22Rv1 (cell line): Measurements from ENCODE around the gene MAML3.

ENCODE experiments used
- ZFX ChIP-seq: fragments of 450-650 bp; IDR thresholded peaks from 2 replicates; pipeline ENCODE4 v1.6.1; 2017; ENCODE audit warnings: antibody characterized with exemption, borderline replicate concordance
- TF ChIP-seq, protein P1 (sequence below): fragments of 450-650 bp; IDR thresholded peaks from 2 replicates; pipeline ENCODE4 v1.5.1; 2017; ENCODE audit warnings: mild to moderate bottlenecking

GRCh38 chr4:139721789-139722188 lies 432.2 kb downstream of the MAML3 start:
- TF ChIP-seq, protein P1, sequence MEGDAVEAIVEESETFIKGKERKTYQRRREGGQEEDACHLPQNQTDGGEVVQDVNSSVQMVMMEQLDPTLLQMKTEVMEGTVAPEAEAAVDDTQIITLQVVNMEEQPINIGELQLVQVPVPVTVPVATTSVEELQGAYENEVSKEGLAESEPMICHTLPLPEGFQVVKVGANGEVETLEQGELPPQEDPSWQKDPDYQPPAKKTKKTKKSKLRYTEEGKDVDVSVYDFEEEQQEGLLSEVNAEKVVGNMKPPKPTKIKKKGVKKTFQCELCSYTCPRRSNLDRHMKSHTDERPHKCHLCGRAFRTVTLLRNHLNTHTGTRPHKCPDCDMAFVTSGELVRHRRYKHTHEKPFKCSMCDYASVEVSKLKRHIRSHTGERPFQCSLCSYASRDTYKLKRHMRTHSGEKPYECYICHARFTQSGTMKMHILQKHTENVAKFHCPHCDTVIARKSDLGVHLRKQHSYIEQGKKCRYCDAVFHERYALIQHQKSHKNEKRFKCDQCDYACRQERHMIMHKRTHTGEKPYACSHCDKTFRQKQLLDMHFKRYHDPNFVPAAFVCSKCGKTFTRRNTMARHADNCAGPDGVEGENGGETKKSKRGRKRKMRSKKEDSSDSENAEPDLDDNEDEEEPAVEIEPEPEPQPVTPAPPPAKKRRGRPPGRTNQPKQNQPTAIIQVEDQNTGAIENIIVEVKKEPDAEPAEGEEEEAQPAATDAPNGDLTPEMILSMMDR = no peak
- TF ChIP-seq ZFX = no peak
